Panc1 (cell line): Measurements from ENCODE around the gene LRIT3.

Experiments used
- CTCF ChIP-seq: fragments of 450-650 bp; IDR thresholded peaks from 2 replicates; pipeline ENCODE4 v1.5.1; 2017; ENCODE audit warnings: mild to moderate bottlenecking
- POLR2AphosphoS5 ChIP-seq: IDR thresholded peaks from 2 replicates; pipeline ENCODE4 v1.6.1; 2012; ENCODE audit warnings: mild to moderate bottlenecking, low read depth, low read length, moderate library complexity
- SIN3A ChIP-seq: IDR thresholded peaks from 2 replicates; pipeline ENCODE4 v1.6.1; 2012; ENCODE audit warnings: low read depth, mild to moderate bottlenecking, low read length, moderate library complexity, borderline replicate concordance; ENCODE audit not compliant: insufficient read depth
- TF ChIP-seq, protein P1 (sequence below), 2 experiments: IDR thresholded peaks; 2 replicates each; pipeline ENCODE4 v1.6.1; 2011 to 2012; ENCODE audit warnings: low read depth in 2 of 2, control low read depth in 1 of 2, low read length in 1 of 2, mild to moderate bottlenecking in 1 of 2, moderate library complexity in 1 of 2; ENCODE audit not compliant: insufficient read depth in 1 of 2

- TF ChIP-seq CTCF (no peak), SIN3A (no peak), POLR2AphosphoS5 (no peak)
- TF ChIP-seq, protein P1, sequence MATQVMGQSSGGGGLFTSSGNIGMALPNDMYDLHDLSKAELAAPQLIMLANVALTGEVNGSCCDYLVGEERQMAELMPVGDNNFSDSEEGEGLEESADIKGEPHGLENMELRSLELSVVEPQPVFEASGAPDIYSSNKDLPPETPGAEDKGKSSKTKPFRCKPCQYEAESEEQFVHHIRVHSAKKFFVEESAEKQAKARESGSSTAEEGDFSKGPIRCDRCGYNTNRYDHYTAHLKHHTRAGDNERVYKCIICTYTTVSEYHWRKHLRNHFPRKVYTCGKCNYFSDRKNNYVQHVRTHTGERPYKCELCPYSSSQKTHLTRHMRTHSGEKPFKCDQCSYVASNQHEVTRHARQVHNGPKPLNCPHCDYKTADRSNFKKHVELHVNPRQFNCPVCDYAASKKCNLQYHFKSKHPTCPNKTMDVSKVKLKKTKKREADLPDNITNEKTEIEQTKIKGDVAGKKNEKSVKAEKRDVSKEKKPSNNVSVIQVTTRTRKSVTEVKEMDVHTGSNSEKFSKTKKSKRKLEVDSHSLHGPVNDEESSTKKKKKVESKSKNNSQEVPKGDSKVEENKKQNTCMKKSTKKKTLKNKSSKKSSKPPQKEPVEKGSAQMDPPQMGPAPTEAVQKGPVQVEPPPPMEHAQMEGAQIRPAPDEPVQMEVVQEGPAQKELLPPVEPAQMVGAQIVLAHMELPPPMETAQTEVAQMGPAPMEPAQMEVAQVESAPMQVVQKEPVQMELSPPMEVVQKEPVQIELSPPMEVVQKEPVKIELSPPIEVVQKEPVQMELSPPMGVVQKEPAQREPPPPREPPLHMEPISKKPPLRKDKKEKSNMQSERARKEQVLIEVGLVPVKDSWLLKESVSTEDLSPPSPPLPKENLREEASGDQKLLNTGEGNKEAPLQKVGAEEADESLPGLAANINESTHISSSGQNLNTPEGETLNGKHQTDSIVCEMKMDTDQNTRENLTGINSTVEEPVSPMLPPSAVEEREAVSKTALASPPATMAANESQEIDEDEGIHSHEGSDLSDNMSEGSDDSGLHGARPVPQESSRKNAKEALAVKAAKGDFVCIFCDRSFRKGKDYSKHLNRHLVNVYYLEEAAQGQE (IDR thresholded peaks at IDR 0.05; ENCODE audit: insufficient read depth in 1 of 2, low read depth in 2 of 2, low read length in 1 of 2), result no peak
Observed at GRCh38 chr4:109798866-109799265, 49.0 kb upstream of the LRIT3 start.
